ENCODE measurements around the gene APP.

APP gene

DNA sequence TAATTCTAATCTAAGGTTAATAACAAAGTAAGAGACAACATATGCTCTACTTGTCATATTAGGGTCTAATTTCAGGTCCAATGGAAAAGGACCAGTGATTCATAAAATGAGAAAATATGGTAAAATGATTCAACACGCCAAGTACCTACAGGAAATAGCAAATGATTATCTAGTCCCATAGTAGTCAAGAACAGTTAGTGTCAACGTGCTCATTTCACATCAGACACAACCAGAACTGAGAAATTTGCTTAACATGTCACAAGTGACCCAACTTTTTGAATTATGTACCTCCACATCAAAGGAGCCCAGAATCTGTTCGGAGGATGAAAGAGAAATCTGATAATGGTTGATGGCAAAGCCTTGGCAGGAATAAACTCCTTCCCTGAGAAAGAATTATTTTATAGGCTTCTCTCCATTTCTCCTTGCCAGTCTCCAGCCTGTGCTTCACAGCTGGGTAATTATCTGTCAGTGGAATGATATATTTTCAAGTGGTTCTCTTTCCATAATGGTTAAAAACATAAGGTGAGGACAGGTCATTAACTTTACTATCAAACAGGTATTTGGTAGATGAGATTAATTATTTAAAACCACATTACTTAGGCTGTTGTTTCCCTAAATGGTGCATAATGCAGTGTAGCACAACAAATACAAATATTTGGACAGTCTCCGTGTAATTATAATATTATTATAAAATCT, 83.2 kb downstream of the APP start:
- no peaks in the 10 kb centered on the region for H3K36me3 ChIP-seq (replicated peaks; ENCODE audit: insufficient read depth, low read length)
- no peak overlapping the region for H3K4me3 ChIP-seq (ENCODE audit: low read length)
- no peaks in the 10 kb centered on the region for H3K9me3 ChIP-seq (replicated peaks; ENCODE audit: insufficient read depth, low read length)
- peaks cover 4% of the 10 kb centered on the region; the same call in 1 of the 2 replicates for H3K4me1 ChIP-seq (ENCODE audit: low read length)
- H3K27me3 ChIP-seq (replicated peaks; ENCODE audit: insufficient read depth, low read length), result no peaks in the 10 kb centered on the region
- H2AFZ ChIP-seq (ENCODE audit: low read length), result no peak overlapping the region
- H4K20me1 ChIP-seq (ENCODE audit: insufficient read depth, low read length), result no peaks in the 10 kb centered on the region; the same call in none of the 2 replicates
- no peak for TF ChIP-seq EZH2 (optimal IDR thresholded peaks at IDR 0.05; ENCODE audit: low read depth, low read length)
- TF ChIP-seq EZH2phosphoT487 (IDR thresholded peaks at IDR 0.05; ENCODE audit: low read length), result no peak
- TF ChIP-seq, protein P1, sequence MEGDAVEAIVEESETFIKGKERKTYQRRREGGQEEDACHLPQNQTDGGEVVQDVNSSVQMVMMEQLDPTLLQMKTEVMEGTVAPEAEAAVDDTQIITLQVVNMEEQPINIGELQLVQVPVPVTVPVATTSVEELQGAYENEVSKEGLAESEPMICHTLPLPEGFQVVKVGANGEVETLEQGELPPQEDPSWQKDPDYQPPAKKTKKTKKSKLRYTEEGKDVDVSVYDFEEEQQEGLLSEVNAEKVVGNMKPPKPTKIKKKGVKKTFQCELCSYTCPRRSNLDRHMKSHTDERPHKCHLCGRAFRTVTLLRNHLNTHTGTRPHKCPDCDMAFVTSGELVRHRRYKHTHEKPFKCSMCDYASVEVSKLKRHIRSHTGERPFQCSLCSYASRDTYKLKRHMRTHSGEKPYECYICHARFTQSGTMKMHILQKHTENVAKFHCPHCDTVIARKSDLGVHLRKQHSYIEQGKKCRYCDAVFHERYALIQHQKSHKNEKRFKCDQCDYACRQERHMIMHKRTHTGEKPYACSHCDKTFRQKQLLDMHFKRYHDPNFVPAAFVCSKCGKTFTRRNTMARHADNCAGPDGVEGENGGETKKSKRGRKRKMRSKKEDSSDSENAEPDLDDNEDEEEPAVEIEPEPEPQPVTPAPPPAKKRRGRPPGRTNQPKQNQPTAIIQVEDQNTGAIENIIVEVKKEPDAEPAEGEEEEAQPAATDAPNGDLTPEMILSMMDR (IDR thresholded peaks at IDR 0.05; ENCODE audit: low read length), result no peak
- H3K9ac ChIP-seq (ENCODE audit: low read length), result no peak overlapping the region
- peaks cover 31% of the 10 kb centered on the region for H3K79me2 ChIP-seq (ENCODE audit: low read length)
- H3K9me2 ChIP-seq (replicated peaks; ENCODE audit: insufficient read depth, low read length), result no peaks in the 10 kb centered on the region
- H3K27ac ChIP-seq (ENCODE audit: low read length), result no peak overlapping the region
- no peaks in the 10 kb centered on the region for H3F3A ChIP-seq (ENCODE audit: insufficient read depth, low read length)
- no peak overlapping the region for H3K4me2 ChIP-seq (ENCODE audit: low read depth, low read length)
- DNase-seq, result no peak

DNA sequence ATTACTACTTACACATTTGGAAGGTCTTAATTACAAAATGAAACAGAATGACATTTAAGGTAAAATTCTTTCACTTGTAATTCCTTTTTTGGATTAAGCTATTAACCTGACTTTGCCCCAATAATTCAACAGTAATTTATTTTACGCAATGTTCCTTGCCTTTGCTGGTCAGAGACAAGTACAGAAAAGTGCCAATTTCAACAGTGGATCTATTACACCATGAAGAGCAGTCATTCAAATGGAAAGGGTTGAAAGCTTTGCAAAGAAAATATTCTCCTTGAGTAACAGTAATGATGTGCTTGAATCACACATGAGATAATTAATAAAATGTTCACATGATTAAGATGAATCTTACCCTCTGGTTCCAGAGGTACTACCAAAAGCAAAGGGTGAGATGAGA, 84.7 kb downstream of the APP start:
- Histone ChIP-seq H3K4me3 (ENCODE audit: low read length) (no peak overlapping the region), H2AFZ (ENCODE audit: low read length) (no peak overlapping the region), H3K4me1 (ENCODE audit: low read length) (peaks cover 4% of the 10 kb centered on the region; the same call in 1 of the 2 replicates), H3K79me2 (ENCODE audit: low read length) (peaks cover 30% of the 10 kb centered on the region), H3K36me3 (replicated peaks; ENCODE audit: insufficient read depth, low read length) (no peaks in the 10 kb centered on the region), H4K20me1 (ENCODE audit: insufficient read depth, low read length) (no peaks in the 10 kb centered on the region; the same call in none of the 2 replicates), H3K9me2 (replicated peaks; ENCODE audit: insufficient read depth, low read length) (no peaks in the 10 kb centered on the region), H3K9me3 (replicated peaks; ENCODE audit: insufficient read depth, low read length) (no peaks in the 10 kb centered on the region), H3F3A (ENCODE audit: insufficient read depth, low read length) (no peaks in the 10 kb centered on the region), H3K27ac (ENCODE audit: low read length) (no peak overlapping the region), H3K9ac (ENCODE audit: low read length) (no peak overlapping the region), H3K4me2 (ENCODE audit: low read depth, low read length) (no peak overlapping the region), H3K27me3 (replicated peaks; ENCODE audit: insufficient read depth, low read length) (no peaks in the 10 kb centered on the region)
- no peak for TF ChIP-seq EZH2phosphoT487 (IDR thresholded peaks at IDR 0.05; ENCODE audit: low read length)
- TF ChIP-seq, protein P1 (IDR thresholded peaks at IDR 0.05; ENCODE audit: low read length), result no peak
- no peak for TF ChIP-seq EZH2 (optimal IDR thresholded peaks at IDR 0.05; ENCODE audit: low read depth, low read length)
- no peak for DNase-seq

DNA sequence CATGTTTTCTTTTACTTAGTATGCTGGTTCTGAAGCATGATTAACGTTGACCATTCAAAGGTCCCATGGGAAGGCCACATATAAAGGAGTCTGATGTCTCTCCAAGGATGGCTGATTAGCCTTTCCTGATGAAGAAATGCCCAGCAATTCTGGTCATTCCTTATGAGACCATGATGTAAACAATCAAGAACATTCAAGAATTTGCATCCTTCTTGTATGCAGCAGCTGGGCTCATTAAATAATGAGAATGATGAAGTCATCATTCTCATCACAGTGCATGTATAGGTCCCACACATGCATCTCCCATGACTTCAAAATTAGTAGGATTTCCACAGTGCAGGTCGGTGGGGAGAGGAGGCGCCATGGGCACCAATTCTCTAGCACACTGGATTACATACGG, 85.4 kb downstream of the APP start:
- Histone ChIP-seq H2AFZ (ENCODE audit: low read length) (no peak overlapping the region), H3K36me3 (replicated peaks; ENCODE audit: insufficient read depth, low read length) (no peaks in the 10 kb centered on the region), H3F3A (ENCODE audit: insufficient read depth, low read length) (no peaks in the 10 kb centered on the region), H3K4me1 (ENCODE audit: low read length) (peaks cover 4% of the 10 kb centered on the region; the same call in 1 of the 2 replicates), H3K27ac (ENCODE audit: low read length) (no peak overlapping the region), H3K4me2 (ENCODE audit: low read depth, low read length) (no peak overlapping the region), H4K20me1 (ENCODE audit: insufficient read depth, low read length) (no peaks in the 10 kb centered on the region; the same call in 1 of the 2 replicates), H3K9me2 (replicated peaks; ENCODE audit: insufficient read depth, low read length) (no peaks in the 10 kb centered on the region), H3K4me3 (ENCODE audit: low read length) (no peak overlapping the region), H3K9ac (ENCODE audit: low read length) (no peak overlapping the region), H3K79me2 (ENCODE audit: low read length) (peaks cover 33% of the 10 kb centered on the region), H3K9me3 (replicated peaks; ENCODE audit: insufficient read depth, low read length) (no peaks in the 10 kb centered on the region), H3K27me3 (replicated peaks; ENCODE audit: insufficient read depth, low read length) (no peaks in the 10 kb centered on the region)
- TF ChIP-seq, protein P1 (IDR thresholded peaks at IDR 0.05; ENCODE audit: low read length), result no peak
- TF ChIP-seq EZH2phosphoT487 (IDR thresholded peaks at IDR 0.05; ENCODE audit: low read length) (no peak), EZH2 (optimal IDR thresholded peaks at IDR 0.05; ENCODE audit: low read depth, low read length) (no peak)
- no peak for DNase-seq
